Panc1 (cell line): ENCODE data around the gene SUMF1.

Source experiments
- POLR2AphosphoS5 ChIP-seq: IDR thresholded peaks from 2 replicates; pipeline ENCODE4 v1.6.1; 2012; ENCODE audit warnings: mild to moderate bottlenecking, low read depth, low read length, moderate library complexity
- SIN3A ChIP-seq: IDR thresholded peaks from 2 replicates; pipeline ENCODE4 v1.6.1; 2012; ENCODE audit warnings: low read depth, mild to moderate bottlenecking, low read length, moderate library complexity, borderline replicate concordance; ENCODE audit not compliant: insufficient read depth
- TCF7L2 ChIP-seq: IDR thresholded peaks from 2 replicates; pipeline ENCODE4 v1.6.1; 2011; ENCODE audit warnings: mild to moderate bottlenecking, low read depth, low read length, inconsistent platforms
- TF ChIP-seq, protein P1 (sequence below): fragments of 450-650 bp; IDR thresholded peaks from 2 replicates; pipeline ENCODE4 v1.5.1; 2017; ENCODE audit warnings: mild to moderate bottlenecking
- TF ChIP-seq, protein P2 (sequence below), 2 experiments: IDR thresholded peaks; 2 replicates each; pipeline ENCODE4 v1.6.1; 2011 to 2012; ENCODE audit warnings: low read depth in 2 of 2, control low read depth in 1 of 2, low read length in 1 of 2, mild to moderate bottlenecking in 1 of 2, moderate library complexity in 1 of 2; ENCODE audit not compliant: insufficient read depth in 1 of 2

DNA sequence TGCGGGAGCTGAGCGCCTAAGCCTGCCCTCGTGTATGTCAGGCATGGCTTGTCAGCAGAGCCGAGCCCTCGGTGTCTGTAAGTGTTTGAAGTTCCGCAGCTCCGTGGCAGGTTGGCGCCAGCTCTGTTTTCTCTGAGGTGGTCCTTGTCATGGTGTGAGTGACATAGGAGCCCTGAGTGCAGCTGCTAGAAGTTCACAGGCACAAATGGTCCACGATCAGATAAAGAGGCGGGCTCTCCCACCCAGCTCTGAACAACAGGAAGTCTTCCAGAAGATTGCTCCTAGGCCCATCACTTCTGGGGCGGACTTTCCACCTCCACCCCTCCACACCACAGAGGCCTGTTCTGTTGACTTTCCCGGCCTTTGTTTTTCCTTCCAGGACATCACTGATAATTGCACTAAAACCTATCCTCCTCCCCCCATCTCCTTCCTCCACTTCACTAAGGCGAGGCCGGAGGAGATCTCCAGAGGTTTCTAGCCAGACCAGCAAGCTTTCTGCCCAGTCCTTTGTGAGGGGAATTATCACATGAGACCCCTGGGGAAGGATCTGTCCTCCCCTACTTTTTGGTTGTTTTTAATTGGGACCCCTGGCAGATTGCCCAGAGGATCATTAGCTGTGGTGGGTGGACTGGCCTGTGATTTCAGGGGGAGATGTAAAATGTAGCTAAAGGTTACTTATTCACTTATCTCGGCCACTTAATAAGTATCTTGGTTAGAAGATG, 46.0 kb upstream of the SUMF1 start:
- no peak for TF ChIP-seq SIN3A
- TF ChIP-seq, protein P1, sequence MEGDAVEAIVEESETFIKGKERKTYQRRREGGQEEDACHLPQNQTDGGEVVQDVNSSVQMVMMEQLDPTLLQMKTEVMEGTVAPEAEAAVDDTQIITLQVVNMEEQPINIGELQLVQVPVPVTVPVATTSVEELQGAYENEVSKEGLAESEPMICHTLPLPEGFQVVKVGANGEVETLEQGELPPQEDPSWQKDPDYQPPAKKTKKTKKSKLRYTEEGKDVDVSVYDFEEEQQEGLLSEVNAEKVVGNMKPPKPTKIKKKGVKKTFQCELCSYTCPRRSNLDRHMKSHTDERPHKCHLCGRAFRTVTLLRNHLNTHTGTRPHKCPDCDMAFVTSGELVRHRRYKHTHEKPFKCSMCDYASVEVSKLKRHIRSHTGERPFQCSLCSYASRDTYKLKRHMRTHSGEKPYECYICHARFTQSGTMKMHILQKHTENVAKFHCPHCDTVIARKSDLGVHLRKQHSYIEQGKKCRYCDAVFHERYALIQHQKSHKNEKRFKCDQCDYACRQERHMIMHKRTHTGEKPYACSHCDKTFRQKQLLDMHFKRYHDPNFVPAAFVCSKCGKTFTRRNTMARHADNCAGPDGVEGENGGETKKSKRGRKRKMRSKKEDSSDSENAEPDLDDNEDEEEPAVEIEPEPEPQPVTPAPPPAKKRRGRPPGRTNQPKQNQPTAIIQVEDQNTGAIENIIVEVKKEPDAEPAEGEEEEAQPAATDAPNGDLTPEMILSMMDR = no peak
- TF ChIP-seq, protein P2, sequence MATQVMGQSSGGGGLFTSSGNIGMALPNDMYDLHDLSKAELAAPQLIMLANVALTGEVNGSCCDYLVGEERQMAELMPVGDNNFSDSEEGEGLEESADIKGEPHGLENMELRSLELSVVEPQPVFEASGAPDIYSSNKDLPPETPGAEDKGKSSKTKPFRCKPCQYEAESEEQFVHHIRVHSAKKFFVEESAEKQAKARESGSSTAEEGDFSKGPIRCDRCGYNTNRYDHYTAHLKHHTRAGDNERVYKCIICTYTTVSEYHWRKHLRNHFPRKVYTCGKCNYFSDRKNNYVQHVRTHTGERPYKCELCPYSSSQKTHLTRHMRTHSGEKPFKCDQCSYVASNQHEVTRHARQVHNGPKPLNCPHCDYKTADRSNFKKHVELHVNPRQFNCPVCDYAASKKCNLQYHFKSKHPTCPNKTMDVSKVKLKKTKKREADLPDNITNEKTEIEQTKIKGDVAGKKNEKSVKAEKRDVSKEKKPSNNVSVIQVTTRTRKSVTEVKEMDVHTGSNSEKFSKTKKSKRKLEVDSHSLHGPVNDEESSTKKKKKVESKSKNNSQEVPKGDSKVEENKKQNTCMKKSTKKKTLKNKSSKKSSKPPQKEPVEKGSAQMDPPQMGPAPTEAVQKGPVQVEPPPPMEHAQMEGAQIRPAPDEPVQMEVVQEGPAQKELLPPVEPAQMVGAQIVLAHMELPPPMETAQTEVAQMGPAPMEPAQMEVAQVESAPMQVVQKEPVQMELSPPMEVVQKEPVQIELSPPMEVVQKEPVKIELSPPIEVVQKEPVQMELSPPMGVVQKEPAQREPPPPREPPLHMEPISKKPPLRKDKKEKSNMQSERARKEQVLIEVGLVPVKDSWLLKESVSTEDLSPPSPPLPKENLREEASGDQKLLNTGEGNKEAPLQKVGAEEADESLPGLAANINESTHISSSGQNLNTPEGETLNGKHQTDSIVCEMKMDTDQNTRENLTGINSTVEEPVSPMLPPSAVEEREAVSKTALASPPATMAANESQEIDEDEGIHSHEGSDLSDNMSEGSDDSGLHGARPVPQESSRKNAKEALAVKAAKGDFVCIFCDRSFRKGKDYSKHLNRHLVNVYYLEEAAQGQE (IDR thresholded peaks at IDR 0.05; ENCODE audit: insufficient read depth in 1 of 2, low read depth in 2 of 2, low read length in 1 of 2) = no peak
- no peak for TF ChIP-seq POLR2AphosphoS5
- no peak for TF ChIP-seq TCF7L2
